T-helper 22 cell (primary cell): ENCODE data around the gene MCAT.
"Not testable (repeated sequence)": the region's sequence is repeated elsewhere in the genome, so short reads cannot be mapped to it uniquely, and the experiment has no call there.

ENCODE experiments used
- DNase-seq: peaks from one replicate; pipeline ENCODE4 v3.0.0-alpha.2; 2020; ENCODE audit warnings: low read depth

The MCAT gene

DNA sequence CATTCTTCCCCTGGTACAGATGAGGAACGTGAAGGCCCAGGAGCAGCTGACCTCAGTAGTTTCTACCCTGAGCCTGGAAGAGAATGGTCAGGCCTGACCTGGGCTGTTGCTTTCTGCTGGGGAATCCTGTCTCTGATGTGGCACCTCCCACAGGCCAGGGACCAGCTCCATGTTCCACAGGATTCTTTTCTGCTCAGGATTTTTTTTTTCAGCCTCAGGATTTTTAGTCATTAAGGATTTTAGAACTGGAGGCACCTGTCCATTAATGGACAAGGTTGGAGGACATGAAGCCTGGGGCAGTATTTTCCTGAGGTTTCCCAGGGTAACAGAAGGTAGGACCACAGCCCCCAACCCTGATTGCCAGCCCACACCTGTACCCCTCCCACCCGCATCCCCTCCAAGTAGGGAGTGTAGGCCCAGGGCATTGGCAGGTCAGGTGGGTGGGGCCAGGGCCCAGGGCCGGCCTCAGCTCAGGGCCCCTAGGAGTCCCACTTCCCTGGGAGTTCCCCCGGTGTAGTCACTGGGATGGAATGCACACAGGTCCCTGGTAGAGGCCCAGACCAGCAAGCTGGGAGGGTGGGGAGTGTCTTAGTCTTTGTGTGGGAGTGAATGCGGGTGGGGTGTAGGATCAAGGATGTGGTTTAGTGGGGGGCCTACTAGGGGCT is 16.6 kb downstream of the MCAT start:
- DNase-seq: no peak

DNA sequence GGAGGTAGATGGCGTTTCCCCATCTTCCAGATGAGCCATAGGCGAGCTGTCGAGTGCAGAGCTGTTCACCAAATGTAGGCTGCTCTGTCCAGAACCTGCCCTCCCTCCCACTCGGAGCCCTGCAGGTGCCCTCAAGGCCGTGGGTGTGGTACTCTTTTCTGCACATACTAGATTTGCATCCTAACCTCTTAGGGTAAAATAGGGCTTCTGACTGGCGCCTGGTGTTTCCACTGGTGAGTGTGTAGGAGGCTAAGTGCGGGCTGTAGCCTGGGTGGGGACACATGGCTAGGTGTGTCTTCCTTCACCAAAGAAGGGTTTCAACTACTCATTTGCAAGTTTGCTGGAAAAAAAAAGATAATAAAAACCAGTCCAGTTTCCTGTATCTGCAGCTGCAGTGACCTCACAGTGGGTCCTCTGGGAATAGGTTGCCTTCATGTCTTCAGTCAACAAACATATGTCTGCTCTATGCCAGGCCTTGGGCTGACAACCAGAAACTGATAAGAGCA is 24.2 kb downstream of the MCAT start:
- no peak for DNase-seq

DNA sequence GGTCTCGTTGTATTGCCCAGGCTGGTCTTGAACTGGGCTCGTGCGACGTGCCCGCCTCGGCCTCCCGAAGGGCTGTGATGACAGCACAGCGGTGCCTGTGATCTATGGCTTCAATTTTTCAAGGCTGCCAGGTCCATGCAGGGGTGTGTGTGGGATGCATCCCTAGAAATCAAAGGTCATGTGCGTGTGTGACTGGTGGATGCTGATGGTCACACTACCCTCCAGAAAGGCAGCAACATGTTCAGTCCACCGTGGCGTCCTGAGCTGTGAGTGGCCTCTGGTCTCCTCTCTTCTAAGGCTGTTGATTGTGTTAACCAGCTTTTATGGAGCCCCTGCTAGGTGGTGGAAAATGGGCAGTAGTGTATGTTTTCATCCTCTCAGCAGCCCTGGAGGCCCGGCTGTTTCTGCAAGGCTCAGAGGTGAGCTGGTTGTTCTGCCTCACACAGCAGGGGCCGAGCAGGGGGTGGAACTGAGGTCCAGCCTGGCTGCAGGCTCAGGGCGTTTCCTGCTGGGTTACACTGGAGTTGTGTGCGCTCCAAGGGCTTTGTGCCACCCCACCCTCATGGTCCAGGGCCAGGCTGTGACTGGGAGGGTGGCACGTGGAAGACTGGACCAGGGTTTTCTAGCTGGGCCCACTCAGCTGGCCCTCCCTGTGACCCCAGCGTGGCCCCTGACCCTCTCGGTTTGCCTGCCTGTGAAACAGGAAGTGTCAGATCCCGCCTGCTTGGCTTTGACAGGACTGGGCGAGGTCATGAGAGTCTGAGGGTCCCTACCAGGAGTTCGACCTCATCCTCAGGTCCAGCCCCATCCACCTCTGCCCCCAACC is 25.0 kb downstream of the MCAT start:
- DNase-seq: no peak

DNA sequence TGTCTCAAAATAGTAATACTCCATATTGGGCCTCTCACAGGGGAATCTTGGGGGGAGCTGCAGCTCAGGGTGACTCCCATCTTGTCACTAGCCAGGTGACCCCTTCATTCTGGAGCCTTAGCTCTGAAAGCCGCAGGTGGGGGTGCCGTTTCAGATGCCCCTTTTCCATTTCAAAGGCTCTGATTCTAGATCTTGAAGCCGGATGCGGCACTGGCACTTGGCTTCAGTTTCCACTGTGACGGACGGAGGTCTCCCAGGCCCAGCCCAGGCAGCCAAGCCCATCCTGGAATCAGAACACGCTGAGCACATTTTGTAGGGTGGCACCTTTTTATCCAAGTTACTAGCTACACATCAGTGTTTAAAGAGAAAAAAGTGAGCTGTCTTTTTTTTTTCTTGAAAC is 26.3 kb downstream of the MCAT start:
- no peak for DNase-seq

DNA sequence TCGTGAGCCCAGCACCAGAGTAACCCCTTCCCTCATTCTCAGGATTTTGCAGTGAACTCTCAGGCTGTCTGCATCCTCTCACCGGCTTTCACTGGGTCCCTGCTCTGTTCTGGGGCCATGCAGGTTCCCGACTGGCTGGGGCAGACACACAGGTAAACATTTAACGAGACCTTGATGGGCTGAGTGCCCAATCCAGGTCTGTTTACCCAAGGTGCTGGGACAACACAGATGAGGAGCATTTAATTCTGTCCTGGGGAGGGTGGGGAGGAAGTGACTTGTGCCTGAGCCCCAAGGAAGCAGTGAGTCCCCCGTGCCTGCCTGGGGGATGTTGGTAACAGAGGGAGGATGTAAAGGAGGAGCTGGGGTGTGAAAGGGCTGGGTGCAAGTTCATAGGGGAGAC is 28.2 kb downstream of the MCAT start:
- no peak for DNase-seq

DNA sequence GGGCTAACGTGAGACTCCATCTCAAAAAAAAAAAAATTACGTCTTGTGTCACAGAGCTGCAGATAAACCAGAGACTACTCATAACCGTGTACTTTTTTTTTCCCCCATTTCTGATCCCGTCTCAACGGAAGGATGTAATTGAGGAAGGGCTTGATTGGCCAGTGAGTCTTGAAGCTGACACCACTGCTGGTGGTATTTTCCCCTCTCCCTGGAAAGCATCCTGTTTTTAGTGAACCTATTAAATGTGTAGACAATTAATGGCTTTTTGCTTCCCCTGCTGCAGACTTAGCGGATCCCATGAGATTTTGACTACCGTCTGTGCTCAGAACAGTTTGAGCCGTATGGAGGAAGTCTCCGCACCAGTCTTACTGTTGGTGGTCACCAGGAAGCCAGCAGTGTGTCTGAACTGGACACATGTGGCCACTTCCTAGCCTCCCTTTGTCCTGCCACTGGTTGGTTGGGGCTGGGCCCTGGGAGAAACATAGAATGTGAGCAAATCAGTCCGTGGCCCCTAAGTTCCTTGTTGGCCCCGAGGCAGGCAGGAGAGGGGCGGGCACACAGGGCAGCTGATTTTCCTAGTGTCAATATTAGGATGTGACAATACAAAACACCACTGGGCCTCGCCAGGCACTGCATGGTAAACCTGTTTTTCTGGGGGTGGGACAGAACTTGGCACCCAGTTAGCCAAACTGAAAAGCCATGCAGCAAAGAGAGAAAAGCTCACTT is 29.5 kb downstream of the MCAT start:
- DNase-seq: no peak

DNA sequence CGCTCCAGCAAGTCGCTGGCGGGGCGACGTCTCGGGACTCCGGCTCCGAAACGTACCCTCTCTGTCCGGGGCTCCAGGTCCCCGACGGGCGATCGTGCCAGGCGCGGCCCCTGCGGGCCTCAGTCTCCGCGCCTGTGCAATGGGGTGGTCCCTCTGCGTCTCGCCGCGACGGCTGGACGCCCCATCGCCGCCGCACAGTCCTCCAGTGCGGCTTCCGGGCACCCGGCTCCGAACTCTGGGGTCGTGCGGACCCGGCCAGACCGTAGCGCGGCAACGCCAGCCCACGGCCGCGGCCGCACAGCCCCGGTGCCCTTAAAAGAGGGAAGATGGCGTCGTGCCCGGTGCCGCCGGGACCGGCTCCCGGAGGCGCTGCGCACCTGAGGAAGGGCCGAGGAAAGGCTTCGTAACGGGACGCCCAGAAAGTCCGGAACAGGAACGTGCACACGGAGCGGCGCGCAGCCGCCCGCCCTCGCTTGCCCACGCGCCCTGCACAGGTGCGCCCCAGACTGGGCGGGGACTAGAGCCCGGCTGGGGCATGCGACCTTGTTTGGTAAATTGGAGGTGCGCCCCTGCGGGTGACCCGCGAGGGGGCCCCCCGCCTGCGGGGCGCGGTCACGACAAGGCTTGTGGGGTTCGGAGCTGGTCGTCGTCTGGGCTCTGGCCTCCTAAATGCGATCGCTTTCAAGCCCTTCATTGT is 32.1 kb downstream of the MCAT start:
- DNase-seq: peak; percentile 22

DNA sequence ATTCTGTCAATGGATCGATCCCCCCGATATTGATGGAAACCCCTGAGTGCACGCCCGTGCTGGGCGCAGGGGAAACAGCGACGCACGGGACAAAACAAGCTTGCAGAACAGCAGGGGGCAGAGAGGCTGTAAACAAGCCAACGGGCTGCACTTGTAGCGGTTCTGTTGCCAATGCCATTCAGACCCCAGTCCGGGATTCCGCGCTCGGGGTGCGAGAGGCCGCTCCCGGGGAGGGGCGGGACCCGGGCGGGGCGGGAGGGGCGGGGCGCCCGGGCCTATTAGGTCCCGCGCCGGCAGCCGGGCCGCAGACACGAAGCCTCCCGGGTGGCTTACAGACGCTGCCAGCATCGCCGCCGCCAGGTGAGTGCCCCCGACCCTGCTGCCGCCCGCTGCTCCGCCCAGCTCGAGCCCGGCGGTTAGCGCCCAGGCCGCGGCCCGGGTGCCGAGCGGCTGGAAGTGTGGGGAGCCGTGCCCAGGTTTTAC is 32.7 kb downstream of the MCAT start, which contains the start of gene BIK:
BIK (plus strand) TSS at position 307 of the 483 bp plus-strand sequence. CDS start 13,273 bp downstream, outside the sequence.
- DNase-seq: peak; percentile 24

DNA sequence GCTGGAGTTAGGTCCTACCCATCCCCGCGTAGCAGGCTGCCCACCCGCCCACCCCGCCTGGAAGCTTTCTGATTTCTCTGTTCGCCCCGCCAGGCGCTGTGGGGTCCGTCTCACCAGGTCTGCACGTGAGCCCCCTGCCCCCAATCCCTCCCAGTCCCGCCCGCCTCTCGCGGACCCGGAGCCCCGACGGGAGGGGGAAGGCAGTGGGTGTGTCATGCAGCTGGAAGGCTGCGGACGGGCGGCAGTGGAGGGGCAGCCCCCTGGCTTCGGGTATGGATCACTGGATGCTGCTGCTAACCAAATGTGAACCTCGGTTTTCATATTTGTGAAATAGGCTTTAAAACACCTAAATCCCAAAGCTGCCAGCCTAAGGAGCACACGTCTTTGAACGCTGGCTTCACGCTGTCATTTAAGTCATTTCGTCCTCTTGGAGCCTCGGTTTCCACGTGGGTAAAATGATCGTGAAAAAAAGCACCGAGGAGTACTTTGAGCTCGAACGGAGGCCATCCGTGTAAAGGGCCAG is 33.2 kb downstream of the MCAT start:
- no peak for DNase-seq

DNA sequence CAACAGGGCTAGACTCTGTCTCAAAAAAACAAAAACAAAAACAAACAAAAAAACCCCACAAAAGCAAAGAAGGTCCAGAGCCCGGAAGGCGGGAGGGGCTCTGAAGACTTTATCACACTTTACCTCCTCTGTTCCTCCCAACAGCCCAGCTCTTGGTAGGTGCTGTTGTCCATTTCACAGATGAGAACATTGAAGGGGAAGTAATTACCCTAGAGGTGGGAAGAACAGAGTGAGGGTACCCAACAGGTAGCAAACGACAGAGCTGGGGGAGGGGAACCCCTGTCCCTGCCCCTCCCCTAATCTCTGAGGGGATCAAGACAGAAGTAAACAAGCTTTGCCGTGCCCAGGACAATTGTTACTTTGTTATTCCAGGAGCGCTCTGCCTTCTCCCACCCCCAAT is 33.7 kb downstream of the MCAT start:
- DNase-seq: no peak

DNA sequence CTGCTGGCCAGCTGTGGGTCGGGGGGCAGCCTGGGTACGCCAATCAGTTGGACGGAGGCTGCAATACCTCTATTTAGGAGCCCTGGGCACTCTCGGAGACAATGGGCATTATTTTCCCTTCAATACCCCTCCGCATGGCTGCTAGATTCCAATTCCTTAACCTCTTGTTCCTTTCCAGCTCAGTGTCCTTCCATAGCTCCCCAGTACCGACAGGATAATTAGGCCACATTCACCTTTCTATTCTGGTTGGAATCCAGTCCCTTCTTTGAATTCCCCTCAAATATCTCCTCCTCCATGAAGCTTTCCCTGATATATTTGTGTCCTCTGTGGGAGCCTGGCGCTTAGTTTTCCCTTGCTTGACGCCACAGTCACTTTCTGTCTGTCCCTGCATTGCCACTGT is 36.9 kb downstream of the MCAT start:
- no peak for DNase-seq

DNA sequence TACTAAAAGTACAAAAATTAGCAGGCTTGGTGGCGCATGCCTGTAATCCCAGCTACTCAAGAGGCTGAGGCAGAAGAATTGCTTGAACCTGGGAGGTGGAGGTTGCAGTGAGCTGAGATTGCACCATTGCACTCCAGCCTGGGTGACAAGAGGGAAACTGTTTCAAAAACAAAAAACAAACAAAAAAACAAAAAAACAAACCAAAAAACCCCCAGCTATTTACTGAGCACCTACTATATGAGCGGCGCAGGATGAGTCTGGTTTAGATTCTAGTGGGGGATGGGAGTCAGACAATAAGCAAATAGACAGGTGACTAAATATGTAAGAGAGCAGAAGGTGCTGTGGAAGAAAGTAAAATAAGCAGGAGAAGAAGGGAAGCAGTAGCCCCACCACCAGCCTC is 38.2 kb downstream of the MCAT start:
- not testable (repeated sequence) for DNase-seq

DNA sequence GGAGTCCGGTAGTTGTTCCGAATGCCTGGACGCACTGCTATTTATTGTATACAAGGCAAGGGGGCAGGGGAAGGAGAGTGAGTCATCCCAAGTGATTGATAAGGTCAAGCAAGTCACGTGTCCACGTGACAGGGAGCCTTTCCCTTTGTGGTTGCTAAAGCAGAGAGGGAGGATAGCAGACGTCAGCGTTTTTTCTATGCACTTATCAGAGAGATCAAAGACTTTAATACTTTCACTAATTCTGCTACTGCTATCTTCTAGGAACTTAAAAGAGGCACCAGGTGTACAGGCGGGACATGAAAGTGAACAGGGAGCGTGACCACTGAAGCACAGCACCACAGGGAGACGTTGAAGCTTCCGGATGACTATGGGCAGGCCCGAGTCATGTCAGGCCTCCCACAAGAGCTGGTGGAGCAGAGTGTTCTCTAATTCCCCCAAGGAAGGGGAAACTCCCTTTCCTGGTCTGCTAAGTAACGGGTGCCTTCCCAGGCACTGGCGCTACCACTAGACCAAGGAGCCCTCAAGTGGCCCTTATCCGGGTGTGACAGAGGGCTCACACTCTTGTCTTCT is 39.1 kb downstream of the MCAT start:
- DNase-seq: not testable (repeated sequence)

DNA sequence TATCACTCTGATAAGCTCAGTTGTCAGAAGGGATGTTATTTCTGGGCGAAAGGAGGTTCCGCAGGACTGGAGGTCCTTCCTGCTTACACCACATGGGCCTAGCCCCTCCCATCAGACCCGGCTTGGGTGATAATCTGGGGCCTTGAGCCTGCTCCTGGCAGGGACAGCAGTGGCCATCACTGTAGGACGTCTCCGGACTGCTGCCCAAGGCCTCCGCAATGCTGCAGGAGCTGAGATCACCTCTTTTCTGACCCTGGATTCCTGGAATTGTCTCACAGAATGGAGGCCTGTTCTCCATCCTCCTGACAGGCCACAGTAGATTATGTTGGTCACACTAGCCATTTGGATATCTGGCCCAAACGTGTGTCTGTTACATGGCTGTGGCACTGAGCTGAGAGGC is 41.9 kb downstream of the MCAT start:
- DNase-seq: no peak

DNA sequence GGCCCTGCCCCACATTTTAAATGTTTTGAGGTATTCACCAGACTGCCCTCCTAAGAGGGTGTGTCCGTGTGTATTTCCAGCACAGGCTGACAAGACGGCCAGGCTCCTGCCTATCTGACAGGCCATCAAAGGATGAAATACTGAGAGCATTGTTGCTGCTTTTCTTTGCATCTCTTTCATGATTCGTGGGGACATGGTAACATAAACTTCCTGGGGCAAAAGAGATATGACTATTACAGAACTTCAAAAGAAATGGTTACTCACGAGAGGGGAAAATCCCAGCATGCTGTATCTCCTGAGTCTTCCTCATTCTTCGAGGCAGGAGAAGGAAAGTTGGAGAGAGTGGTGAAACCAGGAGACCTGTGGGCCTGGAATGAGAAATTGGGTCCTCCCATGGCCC is 43.0 kb downstream of the MCAT start:
- DNase-seq: no peak

DNA sequence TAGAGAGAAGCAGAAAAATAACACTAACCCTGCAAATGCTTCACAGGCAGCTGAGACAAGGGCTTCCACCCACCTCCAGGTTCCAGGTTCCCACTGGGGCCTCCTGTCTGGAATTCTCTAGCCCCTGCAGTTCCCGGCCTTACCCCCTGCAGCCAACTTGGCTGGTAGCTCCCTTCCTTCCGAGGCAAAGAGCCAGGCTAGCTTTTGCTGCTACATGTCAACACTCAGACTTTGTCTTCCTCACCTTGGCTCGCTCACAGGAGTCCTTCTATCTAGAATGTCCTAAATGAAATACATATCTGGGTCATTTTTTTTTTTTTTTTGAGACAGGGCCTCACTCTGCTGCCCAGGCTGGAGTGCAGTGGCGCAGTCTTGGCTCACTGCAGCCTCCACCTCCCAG is 44.1 kb downstream of the MCAT start:
- DNase-seq: no peak

DNA sequence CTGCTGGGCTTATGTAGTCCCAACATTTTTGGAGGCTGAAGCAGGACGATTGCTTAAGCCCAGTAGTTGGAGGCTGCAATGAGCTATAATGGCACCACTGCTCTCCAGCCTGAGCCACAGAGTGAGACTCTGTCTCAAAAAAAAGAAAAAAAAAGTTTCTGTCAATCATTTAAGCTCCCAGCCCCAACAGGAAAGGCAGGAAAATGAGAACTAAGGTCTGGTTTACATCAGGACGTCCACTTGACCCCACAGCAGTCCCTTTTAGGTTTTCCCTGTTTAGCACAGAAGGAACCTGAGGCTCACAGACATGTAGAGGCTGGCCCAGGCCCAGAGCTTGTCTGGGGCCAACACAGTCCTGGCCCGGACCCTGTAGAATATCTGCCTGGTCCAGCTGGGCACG is 44.8 kb downstream of the MCAT start:
- DNase-seq: no peak

DNA sequence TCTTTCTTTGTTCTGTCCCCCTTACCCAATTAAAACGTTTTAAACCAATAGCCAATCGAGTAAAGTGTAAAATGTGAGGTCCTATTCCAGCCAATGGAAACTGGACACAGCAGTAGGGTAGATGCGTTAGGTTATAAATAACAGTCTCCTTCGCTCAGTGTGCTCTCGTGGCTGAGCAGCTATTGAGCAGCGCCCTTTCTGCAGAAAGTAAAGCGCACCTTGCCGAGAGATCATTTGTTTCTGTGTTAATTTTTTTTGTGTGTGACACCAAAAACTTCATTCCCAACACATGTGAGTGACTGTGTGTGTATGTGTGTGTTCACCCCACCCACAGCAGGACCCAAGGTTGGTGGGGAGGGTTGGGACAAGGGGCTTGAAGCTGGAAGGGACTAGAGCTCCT is 46.8 kb downstream of the MCAT start:
- no peak for DNase-seq

DNA sequence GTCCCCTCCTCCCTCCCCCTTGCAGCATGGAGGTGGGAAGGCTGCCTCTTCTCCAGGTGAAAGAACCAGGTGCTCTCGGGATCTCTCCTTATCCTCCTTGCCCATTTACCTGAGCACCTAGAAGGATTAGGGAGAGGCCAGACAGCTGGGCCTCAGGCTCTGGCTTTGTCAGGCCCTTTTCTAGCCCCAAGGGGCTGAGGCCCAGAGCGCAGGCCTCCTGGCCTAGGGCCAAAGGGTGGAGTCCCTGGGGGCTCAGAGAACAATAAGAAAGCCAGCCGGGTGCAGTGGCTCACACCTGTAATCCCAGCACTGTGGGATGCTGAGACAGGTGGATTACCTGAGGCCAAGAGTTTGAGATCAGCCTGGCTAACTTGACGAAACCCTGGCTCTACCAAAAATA is 48.6 kb downstream of the MCAT start:
- no peak for DNase-seq

DNA sequence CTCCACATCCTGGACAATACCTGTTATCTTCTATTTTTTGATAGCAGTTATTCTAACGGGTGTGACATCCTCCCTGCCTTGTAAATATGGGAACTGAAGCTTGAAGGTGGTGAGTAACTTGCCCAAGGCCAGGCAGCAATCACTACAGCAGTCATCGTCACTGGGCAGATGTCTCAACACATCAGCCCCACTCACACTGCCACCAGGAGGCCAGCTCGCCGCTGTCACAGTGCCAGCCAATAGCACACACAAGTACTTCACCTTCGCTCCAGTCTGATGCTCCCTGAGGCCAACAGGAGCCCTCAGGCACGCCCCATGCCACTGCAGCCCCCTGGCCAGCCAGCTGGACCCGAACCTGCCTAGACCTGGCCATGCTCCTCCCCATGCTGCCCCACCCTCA is 49.1 kb downstream of the MCAT start:
- no peak for DNase-seq

DNA sequence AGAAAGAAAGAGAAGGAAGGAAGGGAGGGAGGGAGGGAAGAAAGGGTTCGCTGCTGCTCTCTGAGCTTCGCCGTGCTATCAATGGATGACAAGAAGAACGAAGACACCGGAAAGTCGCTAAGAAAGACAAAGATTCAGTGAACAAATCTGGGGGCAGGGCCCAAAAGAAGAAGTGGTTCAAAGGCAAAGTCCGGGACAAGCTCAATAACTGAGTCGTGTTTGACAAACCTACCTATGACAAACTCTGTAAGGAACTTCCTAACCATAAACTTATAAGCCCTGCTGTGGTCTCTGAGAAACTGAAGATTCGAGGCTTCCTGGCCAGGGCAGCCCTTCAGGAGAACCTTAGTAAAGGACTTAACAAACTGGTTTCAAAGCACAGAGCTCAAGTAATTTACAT is 51.1 kb downstream of the MCAT start:
- DNase-seq: no peak
